ENCODE measurements around the gene NUDT22.

GRCh38 chr11:64252003-64252872 is 26.2 kb downstream of the NUDT22 start:
- TF ChIP-seq CTCF (IDR thresholded peaks at IDR 0.05 in 8 of 11, conservative IDR thresholded peaks at IDR 0.05 in 3 of 11) (peak in 5 of 11 experiments; percentile 23 to 45 (median 34)), POLR2A (IDR thresholded peaks at IDR 0.05) (no peak), POLR2AphosphoS5 (IDR thresholded peaks at IDR 0.05) (peak in 1 of 3 donors; percentile 19)

All from spleen (tissue), 7 donors.